ENCODE measurements around the gene CCNT2.
"Not testable (repeated sequence)": the region's sequence is repeated elsewhere in the genome, so short reads cannot be mapped to it uniquely, and the experiment has no call there.

The CCNT2 gene

DNA sequence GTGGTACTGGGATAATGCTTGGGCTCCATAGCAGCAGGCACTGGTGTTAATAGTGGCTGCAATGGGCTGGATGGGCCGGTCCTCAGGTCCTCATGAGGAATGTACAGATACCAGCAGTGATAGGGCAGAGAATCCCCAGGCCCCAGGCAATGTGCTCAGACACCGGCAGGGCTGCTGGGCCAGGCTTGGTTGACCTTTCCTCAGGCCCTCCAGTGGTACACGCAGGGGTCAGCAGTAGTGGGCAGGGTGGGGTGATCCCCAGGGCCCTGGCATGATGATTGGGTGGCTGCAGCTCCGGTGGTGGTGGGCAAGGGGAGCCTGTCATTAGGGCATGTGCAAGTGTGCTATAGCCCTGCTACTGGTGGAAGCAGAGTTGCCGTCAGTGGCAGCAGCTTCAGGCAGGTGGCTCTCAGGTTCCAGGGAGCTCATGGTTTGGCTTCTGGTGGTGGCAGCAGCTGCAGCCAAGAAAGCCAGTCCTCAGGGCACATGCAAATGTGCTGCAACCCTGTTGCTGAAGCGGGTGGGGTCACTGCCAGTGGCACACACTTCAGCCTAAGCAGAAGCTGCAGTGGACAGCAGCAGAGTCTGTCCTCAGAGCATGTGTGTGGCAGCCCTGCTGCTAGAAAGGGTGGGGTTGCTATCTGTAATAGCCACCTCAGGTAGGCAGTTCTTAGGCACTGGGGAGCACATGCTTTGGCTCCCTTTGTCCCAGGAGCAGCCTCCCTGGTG, 56.8 kb downstream of the CCNT2 start:
- Histone ChIP-seq H3K36me3 (ENCODE audit: control insufficient read depth in 2 of 2, insufficient read depth in 2 of 2, low read length in 2 of 2) (no peaks in the 10 kb centered on the region), H3K4me3 (ENCODE audit: low read length in 2 of 2) (no peak overlapping the region), H3K27me3 (ENCODE audit: control insufficient read depth in 1 of 2, insufficient read depth in 2 of 2, low read length in 2 of 2) (peaks cover 0 to 2% of the 10 kb centered on the region in 2 donors), H3K9me3 (ENCODE audit: control insufficient read depth in 2 of 2, low read length in 2 of 2) (peaks cover 0 to 3% of the 10 kb centered on the region in 2 donors), H3K4me1 (ENCODE audit: control insufficient read depth, insufficient read depth, low read length) (no peaks in the 10 kb centered on the region), H3K9ac (ENCODE audit: low read length in 2 of 2) (no peak overlapping the region), H3K27ac (ENCODE audit: low read length) (no peak overlapping the region)

DNA sequence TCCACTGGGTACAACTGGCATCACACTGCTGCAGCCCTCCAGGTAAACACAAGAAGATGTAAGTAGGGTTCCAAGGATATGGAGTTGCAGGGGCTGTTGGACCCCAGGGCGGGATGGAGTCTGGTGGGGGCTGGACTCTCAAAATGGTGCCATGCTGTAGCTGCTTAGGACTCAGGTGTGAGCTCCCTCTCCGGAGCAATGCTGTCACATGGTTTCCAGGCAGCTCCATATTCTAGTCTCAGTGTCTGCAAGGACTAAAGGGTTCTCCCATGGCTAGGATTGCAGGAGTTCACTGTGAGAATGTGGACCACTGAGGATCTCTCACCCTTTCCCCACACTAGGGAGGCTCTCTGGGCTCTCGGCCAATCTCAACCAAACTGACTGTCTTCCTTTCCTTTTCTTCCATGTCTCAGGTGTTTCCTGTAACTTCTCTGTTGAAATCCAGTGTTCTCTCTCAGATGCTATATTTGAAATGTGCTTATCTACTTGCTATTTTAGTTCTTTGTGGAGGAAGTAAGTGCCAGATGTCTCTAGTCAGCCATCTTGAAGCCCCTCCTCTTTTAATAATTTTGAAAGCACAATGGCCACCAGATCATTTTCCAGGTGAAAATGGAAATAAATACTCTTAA, 57.6 kb downstream of the CCNT2 start:
- Histone ChIP-seq H3K27me3 (ENCODE audit: control insufficient read depth in 1 of 2, insufficient read depth in 2 of 2, low read length in 2 of 2) (peaks cover 0 to 2% of the 10 kb centered on the region in 2 donors), H3K9ac (ENCODE audit: low read length in 2 of 2) (no peak overlapping the region)

DNA sequence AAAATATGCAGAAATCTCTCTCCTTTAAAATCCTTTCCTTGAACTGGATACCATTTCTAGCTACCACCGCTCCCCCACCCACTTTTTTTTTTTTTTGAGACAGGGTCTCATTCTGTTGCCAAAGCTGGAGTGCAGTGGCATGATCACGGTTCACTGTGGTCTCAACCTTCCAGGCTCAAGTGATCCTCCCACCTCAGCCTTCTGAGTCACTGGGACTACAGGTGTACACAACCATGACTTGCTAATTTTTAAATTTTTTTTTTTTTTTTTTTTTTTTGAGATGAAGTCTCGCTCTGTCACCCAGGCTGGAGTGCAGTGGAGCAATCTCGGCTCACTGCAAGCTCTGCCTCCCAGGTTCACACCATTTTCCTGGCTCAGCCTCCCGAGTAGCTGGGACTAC, 58.5 kb downstream of the CCNT2 start:
- H3K36me3 ChIP-seq (ENCODE audit: control insufficient read depth in 2 of 2, insufficient read depth in 2 of 2, low read length in 2 of 2); H3K9ac ChIP-seq (ENCODE audit: low read length in 2 of 2); H3K27ac ChIP-seq (ENCODE audit: low read length); H3K4me3 ChIP-seq (ENCODE audit: low read length in 2 of 2); H3K27me3 ChIP-seq (ENCODE audit: control insufficient read depth in 1 of 2, insufficient read depth in 2 of 2, low read length in 2 of 2); H3K4me1 ChIP-seq (ENCODE audit: control insufficient read depth, insufficient read depth, low read length); H3K9me3 ChIP-seq (ENCODE audit: control insufficient read depth in 2 of 2, low read length in 2 of 2): not testable (repeated sequence)

More for the DNA sequence above, 57.6 kb downstream of the CCNT2 start:
- Histone ChIP-seq H3K9me3 (ENCODE audit: control insufficient read depth in 2 of 2, low read length in 2 of 2) (peaks cover 0 to 3% of the 10 kb centered on the region in 2 donors), H3K27ac (ENCODE audit: low read length) (no peak overlapping the region), H3K4me1 (ENCODE audit: control insufficient read depth, insufficient read depth, low read length) (no peaks in the 10 kb centered on the region), H3K36me3 (ENCODE audit: control insufficient read depth in 2 of 2, insufficient read depth in 2 of 2, low read length in 2 of 2) (no peaks in the 10 kb centered on the region), H3K4me3 (ENCODE audit: low read length in 2 of 2) (no peak overlapping the region)

DNA sequence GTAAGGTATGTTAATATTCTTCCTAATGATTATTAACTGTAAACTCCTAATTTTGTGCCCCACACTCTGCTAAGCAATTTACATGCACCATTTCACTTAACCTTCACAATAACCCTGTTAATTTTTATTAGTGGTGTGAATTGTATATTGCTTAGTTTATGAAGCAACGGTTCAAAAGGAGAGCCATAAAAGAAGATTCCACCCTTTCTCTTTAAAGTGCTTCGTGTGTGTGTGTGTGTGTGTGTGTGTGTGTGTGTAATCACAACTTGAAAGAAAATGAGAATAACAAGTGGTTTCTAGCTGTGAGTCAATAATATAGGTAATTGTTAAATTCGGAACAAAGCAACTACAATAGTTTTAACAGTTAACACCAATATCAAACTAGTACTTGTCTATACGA, 60.6 kb downstream of the CCNT2 start:
- no peak overlapping the region for H3K4me3 ChIP-seq (ENCODE audit: low read length in 2 of 2)
- peaks cover 0 to 3% of the 10 kb centered on the region in 2 donors for H3K9me3 ChIP-seq (ENCODE audit: control insufficient read depth in 2 of 2, low read length in 2 of 2)
- H3K27me3 ChIP-seq (ENCODE audit: control insufficient read depth in 1 of 2, insufficient read depth in 2 of 2, low read length in 2 of 2) = peaks cover 0 to 2% of the 10 kb centered on the region in 2 donors
- H3K9ac ChIP-seq (ENCODE audit: low read length in 2 of 2) = no peak overlapping the region
- no peaks in the 10 kb centered on the region for H3K36me3 ChIP-seq (ENCODE audit: control insufficient read depth in 2 of 2, insufficient read depth in 2 of 2, low read length in 2 of 2)
- no peak overlapping the region for H3K27ac ChIP-seq (ENCODE audit: low read length)
- no peaks in the 10 kb centered on the region for H3K4me1 ChIP-seq (ENCODE audit: control insufficient read depth, insufficient read depth, low read length)

DNA sequence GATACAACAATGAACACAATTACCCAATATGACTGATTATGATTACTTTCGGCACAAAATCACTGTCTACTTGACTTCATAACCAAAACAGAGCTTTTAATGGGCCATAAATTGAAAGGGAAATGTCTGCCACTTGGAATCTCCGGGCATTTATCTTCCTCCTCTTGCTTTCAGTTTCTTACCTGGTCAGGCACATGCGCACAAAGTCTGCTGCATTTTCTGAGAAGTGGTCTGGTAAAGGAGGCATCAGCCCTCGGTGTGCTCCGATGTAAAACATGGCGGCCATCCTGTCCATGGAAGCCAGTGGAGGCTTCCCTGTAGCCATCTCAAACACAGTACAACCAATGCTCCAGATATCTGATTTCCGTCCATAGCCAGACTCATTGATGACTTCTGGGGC, 62.0 kb downstream of the CCNT2 start:
- H3K36me3 ChIP-seq (ENCODE audit: control insufficient read depth in 2 of 2, insufficient read depth in 2 of 2, low read length in 2 of 2) = no peaks in the 10 kb centered on the region

DNA sequence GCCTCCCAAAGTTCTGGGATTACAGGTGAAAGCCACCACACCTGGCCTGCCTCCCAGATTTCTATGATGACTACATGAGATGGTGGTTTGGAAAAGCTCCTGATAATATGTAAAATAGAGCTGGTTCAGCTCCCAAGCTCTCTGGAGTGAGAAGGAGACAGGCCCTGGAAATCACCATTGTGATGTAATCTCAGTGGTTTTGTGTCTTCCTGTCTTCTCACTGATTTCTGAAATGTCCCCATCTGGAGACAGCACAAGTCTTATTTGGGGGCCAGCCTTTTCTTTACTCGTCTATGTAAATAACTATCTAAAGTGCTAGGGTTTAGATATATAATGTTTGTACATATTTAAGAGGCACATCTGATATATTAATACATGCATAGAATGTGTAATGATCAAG, 64.0 kb downstream of the CCNT2 start:
- Histone ChIP-seq H3K27ac (ENCODE audit: low read length) (no peak overlapping the region), H3K27me3 (ENCODE audit: control insufficient read depth in 1 of 2, insufficient read depth in 2 of 2, low read length in 2 of 2) (no peaks in the 10 kb centered on the region), H3K9ac (ENCODE audit: low read length in 2 of 2) (no peak overlapping the region), H3K36me3 (ENCODE audit: control insufficient read depth in 2 of 2, insufficient read depth in 2 of 2, low read length in 2 of 2) (no peaks in the 10 kb centered on the region), H3K9me3 (ENCODE audit: control insufficient read depth in 2 of 2, low read length in 2 of 2) (no peaks in the 10 kb centered on the region), H3K4me3 (ENCODE audit: low read length in 2 of 2) (no peak overlapping the region), H3K4me1 (ENCODE audit: control insufficient read depth, insufficient read depth, low read length) (no peaks in the 10 kb centered on the region)

More for the DNA sequence above, 62.0 kb downstream of the CCNT2 start:
- Histone ChIP-seq H3K27me3 (ENCODE audit: control insufficient read depth in 1 of 2, insufficient read depth in 2 of 2, low read length in 2 of 2) (peaks cover 0 to 1% of the 10 kb centered on the region in 2 donors), H3K9ac (ENCODE audit: low read length in 2 of 2) (no peak overlapping the region), H3K4me3 (ENCODE audit: low read length in 2 of 2) (no peak overlapping the region), H3K9me3 (ENCODE audit: control insufficient read depth in 2 of 2, low read length in 2 of 2) (no peaks in the 10 kb centered on the region), H3K4me1 (ENCODE audit: control insufficient read depth, insufficient read depth, low read length) (no peaks in the 10 kb centered on the region), H3K27ac (ENCODE audit: low read length) (no peak overlapping the region)

DNA sequence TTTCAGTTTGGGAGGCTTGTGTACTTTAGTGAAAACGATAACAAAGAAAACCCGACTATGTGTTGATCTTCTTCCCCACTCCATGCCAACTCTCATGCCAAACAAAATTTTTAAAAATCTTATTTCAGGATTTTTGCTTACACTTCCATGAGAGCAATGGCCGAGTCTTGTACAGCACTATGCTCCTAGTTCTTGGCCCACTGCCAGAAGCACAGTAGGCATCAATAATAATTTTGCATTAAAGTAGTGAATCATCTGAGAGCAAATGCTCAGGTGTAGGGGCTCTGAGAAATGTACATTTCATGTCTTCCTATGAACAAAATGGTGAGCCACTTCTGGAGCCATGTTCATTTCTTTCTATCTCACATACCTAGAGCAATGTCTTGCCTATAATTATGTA, 66.4 kb downstream of the CCNT2 start:
- Histone ChIP-seq H3K36me3 (ENCODE audit: control insufficient read depth in 2 of 2, insufficient read depth in 2 of 2, low read length in 2 of 2) (no peaks in the 10 kb centered on the region), H3K27ac (ENCODE audit: low read length) (no peak overlapping the region), H3K4me1 (ENCODE audit: control insufficient read depth, insufficient read depth, low read length) (no peaks in the 10 kb centered on the region), H3K9ac (ENCODE audit: low read length in 2 of 2) (no peak overlapping the region), H3K9me3 (ENCODE audit: control insufficient read depth in 2 of 2, low read length in 2 of 2) (no peaks in the 10 kb centered on the region), H3K27me3 (ENCODE audit: control insufficient read depth in 1 of 2, insufficient read depth in 2 of 2, low read length in 2 of 2) (no peaks in the 10 kb centered on the region), H3K4me3 (ENCODE audit: low read length in 2 of 2) (no peak overlapping the region)

DNA sequence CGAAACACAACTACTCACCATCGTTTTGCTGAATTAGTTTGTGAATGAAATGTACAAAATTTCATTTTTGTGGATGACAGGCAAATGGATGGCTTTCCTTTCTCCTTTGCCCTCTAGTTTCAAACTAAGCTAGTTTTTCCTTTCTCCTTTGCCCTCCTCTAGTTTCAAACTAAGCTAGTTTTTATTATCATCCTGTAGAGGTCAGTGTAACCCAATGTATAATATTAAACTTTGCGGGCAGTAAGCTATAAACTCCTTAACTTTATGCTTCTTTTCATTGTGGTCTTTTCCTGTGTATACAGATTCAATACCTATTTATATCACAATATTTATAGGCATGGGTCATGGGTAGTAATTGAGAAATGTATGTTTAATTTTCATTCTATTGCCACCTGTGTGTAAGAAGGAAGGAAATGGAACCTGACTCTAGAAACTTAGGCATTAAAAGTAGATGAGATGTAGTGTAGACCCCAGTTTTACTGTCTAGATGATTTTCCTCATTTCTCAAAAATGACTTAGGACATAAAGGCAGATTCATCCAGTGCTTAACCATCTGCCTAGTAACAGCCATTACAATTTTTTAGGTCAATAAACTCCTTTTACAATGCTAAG, 70.5 kb downstream of the CCNT2 start:
- Histone ChIP-seq H3K9ac (ENCODE audit: low read length in 2 of 2) (no peak overlapping the region), H3K4me1 (ENCODE audit: control insufficient read depth, insufficient read depth, low read length) (no peaks in the 10 kb centered on the region), H3K27me3 (ENCODE audit: control insufficient read depth in 1 of 2, insufficient read depth in 2 of 2, low read length in 2 of 2) (no peaks in the 10 kb centered on the region), H3K27ac (ENCODE audit: low read length) (no peak overlapping the region), H3K9me3 (ENCODE audit: control insufficient read depth in 2 of 2, low read length in 2 of 2) (no peaks in the 10 kb centered on the region), H3K36me3 (ENCODE audit: control insufficient read depth in 2 of 2, insufficient read depth in 2 of 2, low read length in 2 of 2) (no peaks in the 10 kb centered on the region), H3K4me3 (ENCODE audit: low read length in 2 of 2) (no peak overlapping the region)

DNA sequence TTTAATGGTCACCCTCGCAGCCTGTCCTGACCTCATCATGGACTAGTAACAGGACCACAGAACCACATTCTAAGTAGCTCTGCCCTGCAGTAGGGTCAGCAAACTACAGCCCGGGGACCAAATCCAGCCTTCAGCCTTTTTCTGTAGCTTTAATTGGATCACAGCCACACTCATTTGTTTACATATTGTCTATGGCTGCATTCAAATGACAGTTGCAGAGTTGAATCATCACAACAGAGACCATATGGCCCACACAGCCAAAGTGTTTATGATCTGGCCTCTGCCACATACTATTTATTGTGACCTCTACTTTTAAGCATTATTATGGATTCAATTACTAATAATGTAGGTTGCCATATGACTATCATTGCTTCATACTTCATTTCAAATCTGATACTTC, 80.9 kb downstream of the CCNT2 start:
- H3K4me3 ChIP-seq (ENCODE audit: low read length in 2 of 2) = no peak overlapping the region
- H3K9me3 ChIP-seq (ENCODE audit: control insufficient read depth in 2 of 2, low read length in 2 of 2) = no peaks in the 10 kb centered on the region

DNA sequence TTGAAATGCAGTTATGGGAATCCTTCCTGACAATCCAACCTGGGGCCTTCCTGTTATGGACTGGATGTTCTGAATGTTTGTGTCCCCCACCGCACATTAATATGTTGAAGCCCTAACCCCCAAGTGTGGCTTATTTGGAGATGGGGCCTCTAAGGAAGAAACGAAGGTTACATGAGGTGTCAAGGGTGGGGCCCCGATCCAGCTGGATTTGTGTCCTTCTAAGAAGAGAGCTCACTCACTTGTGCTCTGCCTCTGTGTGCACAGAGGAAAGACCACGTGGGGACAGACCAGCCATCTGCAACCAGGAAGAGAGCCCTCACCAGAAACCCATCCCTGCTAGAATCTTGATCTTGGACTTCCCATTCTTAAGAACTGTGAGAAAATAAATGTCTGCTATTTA, 84.2 kb downstream of the CCNT2 start:
- H3K9me3 ChIP-seq (ENCODE audit: control insufficient read depth in 2 of 2, low read length in 2 of 2) = no peaks in the 10 kb centered on the region
- no peak overlapping the region for H3K9ac ChIP-seq (ENCODE audit: low read length in 2 of 2)

More for the DNA sequence above, 80.9 kb downstream of the CCNT2 start:
- Histone ChIP-seq H3K27ac (ENCODE audit: low read length) (no peak overlapping the region), H3K4me1 (ENCODE audit: control insufficient read depth, insufficient read depth, low read length) (peaks cover 6% of the 10 kb centered on the region), H3K36me3 (ENCODE audit: control insufficient read depth in 2 of 2, insufficient read depth in 2 of 2, low read length in 2 of 2) (no peaks in the 10 kb centered on the region), H3K27me3 (ENCODE audit: control insufficient read depth in 1 of 2, insufficient read depth in 2 of 2, low read length in 2 of 2) (peaks cover 0 to under 1% of the 10 kb centered on the region in 2 donors), H3K9ac (ENCODE audit: low read length in 2 of 2) (no peak overlapping the region)

More for the DNA sequence above, 84.2 kb downstream of the CCNT2 start:
- Histone ChIP-seq H3K27ac (ENCODE audit: low read length) (no peak overlapping the region), H3K4me1 (ENCODE audit: control insufficient read depth, insufficient read depth, low read length) (peaks cover 6% of the 10 kb centered on the region), H3K27me3 (ENCODE audit: control insufficient read depth in 1 of 2, insufficient read depth in 2 of 2, low read length in 2 of 2) (peaks cover 0 to 6% of the 10 kb centered on the region in 2 donors), H3K36me3 (ENCODE audit: control insufficient read depth in 2 of 2, insufficient read depth in 2 of 2, low read length in 2 of 2) (no peaks in the 10 kb centered on the region), H3K4me3 (ENCODE audit: low read length in 2 of 2) (no peak overlapping the region)
